22Rv1 (cell line): ENCODE measurements around the gene SNED1.

Source experiments
- ZFX ChIP-seq: fragments of 450-650 bp; IDR thresholded peaks from 2 replicates; pipeline ENCODE4 v1.6.1; 2017; ENCODE audit warnings: antibody characterized with exemption, borderline replicate concordance
- TF ChIP-seq, protein P1 (sequence below): fragments of 450-650 bp; IDR thresholded peaks from 2 replicates; pipeline ENCODE4 v1.5.1; 2017; ENCODE audit warnings: mild to moderate bottlenecking

- TF ChIP-seq, protein P1, sequence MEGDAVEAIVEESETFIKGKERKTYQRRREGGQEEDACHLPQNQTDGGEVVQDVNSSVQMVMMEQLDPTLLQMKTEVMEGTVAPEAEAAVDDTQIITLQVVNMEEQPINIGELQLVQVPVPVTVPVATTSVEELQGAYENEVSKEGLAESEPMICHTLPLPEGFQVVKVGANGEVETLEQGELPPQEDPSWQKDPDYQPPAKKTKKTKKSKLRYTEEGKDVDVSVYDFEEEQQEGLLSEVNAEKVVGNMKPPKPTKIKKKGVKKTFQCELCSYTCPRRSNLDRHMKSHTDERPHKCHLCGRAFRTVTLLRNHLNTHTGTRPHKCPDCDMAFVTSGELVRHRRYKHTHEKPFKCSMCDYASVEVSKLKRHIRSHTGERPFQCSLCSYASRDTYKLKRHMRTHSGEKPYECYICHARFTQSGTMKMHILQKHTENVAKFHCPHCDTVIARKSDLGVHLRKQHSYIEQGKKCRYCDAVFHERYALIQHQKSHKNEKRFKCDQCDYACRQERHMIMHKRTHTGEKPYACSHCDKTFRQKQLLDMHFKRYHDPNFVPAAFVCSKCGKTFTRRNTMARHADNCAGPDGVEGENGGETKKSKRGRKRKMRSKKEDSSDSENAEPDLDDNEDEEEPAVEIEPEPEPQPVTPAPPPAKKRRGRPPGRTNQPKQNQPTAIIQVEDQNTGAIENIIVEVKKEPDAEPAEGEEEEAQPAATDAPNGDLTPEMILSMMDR = no peak
- TF ChIP-seq ZFX = no peak
These were observed 10.3 kb downstream of the SNED1 start for GRCh38 chr2:241008711-241009121.
